Stimulated activated CD8-positive, alpha-beta memory T cell treated with anti-CD3 and anti-CD28 coated beads, Interleukin-4, amount 100 ng/mL, for 1 hour (primary cell): ENCODE measurements around the gene SDR42E2.
"Not testable (repeated sequence)": the region's sequence is repeated elsewhere in the genome, so short reads cannot be mapped to it uniquely, and the experiment has no call there.

ENCODE experiments used
- DNase-seq, 2 donors: peaks; one replicate each; pipeline ENCODE4 v3.0.0-alpha.2; 2020; ENCODE audit warnings: low read depth in 2 of 2, low spot score in 1 of 2

Gene SDR42E2

DNA sequence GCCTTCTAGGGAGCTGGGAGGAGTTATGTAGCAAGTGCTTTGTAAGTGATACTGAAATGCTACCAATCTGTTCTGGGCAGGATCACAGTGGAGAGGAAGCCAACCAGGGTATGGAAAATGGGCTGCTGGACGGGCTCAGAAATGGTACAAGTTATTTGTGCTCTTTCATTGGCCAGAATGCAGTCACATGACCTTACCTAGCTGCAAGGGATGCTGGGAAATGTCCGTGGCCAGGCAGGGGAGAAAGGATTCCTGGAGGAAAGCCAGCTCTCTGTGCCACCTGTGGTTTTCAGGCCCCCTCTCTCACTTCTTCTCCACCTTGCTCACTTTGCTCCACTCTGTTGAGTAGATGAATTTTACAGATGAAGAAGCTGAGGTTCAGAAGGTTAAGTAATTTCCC lies 48.5 kb downstream of the SDR42E2 start:
- no peak for DNase-seq

DNA sequence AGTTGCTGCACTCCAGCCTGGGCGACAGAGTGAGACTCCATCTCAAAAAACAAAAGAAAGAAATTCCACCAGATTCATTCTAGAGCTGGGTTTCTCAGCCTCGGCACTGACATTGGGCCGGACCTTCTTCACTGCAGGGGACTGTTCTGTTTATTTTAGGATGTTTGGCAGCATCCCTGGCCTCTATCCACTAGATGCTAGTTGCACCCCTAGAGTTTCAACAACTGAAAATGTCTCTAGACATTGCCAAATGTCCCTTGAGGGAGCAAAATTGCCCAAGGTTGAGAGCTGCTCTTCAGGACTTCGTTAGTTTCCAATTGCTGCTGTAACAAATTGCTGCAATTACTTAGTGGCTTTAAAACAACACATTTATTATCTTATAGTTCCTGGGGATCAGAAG lies 50.9 kb downstream of the SDR42E2 start:
- DNase-seq: no peak

DNA sequence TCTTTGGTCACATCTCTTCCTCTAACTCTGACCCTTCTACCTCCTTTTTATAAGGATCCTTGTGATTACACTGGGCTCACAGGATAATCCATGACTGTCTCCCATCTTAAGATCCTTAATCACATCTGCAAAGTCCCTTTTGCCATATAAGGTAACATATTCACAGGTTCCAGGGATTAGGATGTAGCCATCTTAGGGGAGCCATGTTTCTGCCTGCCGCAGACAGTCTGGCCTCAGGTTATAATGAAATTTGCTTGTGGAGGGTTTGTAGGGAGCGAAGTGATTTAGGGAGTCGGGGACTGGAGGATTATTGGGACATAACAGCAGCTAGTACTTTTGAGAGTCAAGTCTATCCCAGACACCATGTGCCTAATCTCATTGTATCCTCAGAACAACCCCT lies 51.5 kb downstream of the SDR42E2 start:
- no peak for DNase-seq

DNA sequence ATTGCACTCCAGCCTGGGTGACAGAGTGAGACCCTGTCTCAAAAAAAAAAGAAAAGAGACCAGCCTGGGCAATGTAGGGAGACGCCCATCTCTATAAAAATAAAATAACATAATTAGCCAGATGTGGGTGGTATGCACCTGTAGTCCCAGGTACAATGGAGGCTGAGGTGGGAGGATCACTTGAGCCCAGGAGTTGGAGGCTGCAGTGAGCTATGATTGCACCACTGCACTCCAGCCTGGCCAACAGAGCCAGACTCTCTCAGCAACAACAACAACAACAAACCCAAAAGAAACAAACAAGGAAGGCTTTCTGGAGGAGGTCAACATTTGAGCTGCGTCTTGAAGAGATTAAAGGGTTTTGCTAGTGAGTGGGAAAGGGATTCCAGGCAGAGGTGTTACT lies 52.1 kb downstream of the SDR42E2 start:
- DNase-seq: no peak

DNA sequence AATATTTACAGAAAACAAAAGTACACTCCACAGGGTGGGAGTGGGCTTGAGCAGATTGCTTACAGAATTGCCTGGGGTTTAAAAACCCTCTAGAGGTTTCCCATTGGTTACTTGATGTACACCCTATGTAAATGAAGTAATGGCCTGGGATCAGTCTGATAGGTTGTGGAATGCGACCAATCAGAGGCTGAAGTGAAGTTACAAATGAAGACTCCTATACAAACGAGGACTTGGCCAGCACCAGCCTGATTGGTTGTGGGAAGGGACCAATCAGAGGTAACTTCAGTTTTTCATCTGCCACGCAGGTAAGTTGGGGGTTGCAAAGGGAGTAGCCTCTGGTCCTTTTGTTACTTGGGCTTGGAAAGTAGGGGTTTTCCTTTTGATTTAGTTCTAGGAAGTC lies 52.6 kb downstream of the SDR42E2 start:
- DNase-seq: no peak

DNA sequence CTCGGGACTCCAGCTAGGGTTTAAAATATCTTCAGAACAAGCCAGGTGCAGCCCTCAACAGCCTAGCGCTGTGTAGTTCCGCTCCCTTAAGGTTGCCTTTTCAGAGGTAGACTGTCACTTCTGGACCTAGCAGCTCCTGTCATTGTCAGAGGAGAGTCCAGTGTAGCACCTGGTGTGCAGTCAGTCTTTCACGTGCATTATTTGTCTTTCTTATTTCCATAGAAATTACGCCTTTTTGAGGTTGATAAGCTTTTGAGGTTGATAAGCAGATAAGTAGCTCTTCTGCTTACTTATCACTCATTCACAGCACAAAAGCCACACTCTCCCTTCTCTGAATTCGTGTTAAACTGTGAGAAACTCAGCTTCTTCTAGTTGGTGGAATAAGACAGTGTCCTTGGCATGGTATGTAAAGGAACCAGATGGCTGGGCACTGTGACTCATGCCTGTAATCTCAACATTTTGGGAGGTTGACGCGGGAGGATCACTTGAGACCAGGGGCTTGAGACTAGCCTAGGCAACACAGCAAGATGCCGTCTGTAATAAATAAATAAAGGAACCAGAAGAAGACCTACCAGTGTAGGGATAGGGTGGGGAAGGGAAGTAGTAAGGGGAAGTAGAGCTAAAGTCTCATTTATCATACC lies 54.0 kb downstream of the SDR42E2 start:
- no peak for DNase-seq

DNA sequence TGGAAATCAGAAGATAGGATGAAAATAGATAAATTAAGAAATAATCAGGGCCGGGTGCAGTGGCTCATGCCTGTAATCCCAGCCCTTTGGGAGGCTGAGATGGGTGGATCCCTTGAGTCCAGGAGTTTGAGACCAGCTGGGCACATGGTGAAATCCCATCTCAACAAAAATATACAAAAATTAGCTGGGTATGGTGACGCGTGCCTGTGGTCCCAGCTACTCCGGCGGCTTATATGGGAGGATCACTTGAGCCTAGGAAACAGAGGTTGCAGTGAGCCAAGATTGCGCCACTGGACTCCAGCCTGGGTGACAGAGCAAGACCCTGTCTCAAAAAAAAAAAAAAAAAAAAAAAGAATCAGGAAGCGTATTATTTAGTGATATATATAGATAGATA lies 54.5 kb downstream of the SDR42E2 start:
- DNase-seq: not testable (repeated sequence)

DNA sequence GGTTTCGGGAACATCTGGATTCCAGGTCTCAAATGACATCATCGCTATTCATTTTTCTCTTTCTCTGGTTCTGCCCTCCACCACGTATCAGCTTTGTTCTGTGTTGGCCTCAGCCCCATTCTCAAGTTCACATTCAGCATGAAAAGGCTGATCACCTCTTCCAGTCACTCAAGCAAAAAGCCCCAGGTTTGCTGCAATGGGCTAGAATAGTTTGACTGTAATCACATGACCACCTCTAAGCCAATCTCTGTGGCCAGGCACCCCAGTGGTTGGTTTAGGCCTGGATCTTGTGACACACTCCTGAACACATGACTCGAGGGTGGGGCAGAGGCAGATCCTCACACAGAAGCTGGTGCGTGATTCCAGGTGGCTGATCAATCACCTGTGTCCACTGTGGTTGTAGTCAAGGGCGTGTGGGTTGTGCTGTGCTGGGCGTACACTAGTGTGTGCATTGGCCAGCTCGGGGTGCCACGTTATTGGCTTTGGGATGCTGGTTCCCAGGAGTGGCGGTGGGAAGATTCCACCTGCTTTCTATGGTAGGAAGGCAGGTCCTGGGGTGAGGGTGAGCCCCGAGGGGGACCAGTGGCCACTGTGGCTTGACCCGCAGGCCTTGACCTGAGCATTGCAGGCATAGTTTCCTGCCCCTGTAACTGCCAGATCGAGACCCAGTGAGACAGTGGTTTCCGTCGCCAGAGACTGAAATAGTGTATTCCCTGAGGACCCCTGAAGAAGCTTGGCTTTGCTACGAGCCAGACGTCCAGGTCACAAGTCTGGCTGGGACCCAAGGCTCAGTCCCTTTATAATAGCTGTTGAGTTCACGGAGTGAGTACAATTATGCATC lies 55.8 kb downstream of the SDR42E2 start:
- no peak for DNase-seq

DNA sequence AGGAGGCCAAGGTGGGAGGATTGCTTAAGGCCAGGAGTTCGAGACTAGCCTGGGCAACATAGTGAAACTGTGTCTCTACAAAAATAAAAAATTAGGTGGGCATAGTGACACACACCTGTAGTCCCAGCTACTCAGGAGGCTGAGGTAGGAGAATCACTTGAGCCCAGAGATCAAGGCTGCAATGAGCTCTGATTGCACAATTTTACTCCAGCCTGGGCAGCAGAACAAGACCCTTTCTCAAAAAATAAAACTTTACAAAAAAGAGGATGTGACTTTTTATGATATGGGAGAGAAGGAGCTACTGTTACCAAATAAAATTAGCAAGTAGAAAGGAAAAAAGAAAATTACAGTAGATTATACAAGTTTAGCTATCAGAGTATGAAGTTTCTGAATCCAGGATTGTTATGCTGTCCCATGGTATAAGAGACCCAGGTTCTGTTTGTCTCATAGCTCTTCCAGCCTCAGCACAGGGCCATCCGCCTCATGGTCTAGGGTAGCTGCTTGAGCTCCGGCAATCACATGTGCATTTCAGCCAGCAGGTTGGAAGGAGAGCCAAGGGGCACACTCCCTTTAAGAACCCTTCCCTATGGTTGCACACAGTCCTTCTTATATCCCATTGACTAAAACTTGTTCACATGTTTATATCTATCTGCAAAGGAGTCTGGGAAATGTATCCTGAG lies 57.2 kb downstream of the SDR42E2 start:
- DNase-seq: no peak

DNA sequence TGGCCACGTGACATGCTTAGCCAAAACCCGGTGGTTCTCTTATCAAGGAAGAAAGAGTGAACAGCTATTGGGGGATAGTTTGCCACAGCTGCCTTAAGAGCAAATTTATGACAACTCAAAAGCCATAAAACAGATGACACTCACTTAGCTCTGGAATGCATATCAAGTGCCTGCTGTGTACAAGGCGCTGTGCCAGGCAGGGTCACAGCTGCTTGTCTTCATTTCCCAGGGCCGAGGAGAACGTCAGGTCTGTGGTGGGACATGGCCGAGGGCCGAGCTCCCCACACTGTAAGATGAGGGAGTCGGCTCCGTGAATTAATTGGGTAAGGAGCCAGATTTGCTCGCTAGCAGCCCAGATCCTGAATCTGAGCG lies 57.7 kb downstream of the SDR42E2 start:
- DNase-seq: no peak

DNA sequence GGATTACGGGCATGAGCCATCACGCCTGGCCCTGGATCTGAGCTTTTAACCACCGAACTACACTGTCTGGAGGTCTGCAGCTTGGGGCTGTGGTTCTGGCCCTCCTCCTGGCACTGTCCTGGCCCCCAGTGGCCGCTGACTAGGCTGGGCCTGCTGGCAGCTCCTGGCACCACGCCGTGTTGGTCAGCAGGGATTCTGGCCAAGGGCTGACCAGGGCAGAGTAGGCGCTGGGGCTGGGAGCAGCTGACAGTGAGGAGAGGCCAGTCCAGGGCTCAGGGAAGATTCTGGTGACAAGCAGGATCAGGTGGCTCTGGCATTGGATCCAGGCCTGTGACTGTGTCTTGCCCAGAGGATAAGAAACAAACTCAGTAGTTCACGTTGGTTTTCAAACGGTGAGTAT lies 58.4 kb downstream of the SDR42E2 start:
- no peak for DNase-seq

DNA sequence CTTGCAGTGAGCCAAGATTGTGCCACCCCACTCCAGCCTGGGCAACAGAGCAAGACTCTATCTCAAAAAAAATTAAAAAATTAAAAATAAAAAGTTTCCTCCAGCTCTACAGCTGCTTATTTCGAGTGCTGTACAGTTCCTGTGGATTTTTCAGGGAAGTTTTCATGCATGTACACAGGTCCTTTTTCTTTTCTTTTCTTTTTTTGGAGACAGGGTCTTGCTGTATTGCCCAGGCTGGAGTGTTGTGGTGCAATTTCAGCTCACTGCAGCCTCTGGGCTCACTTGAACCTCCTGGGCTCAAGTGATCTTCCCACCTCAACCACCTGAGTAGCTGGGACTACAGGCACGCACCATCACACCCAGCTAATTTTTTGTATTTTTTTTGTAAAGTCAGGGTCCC lies 59.7 kb downstream of the SDR42E2 start:
- no peak for DNase-seq

DNA sequence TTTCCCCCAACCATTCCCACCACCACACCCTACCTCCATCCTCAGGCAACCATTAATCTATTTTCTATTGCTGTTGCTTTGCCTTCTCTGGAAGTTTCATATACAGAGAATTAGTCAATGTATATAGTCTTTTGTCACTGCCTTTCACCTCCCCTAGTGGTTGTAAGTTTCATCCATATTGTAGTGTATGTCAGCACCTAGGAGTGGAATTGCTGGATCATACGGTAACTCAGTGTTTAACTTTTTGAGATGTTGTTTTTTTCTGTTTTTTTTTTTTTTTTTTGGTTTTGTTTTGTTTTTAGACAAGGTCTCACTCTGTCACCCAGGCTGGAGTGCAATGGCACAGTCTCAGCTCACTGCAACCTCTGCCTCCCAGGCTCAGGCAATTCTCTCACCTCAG lies 60.7 kb downstream of the SDR42E2 start:
- no peak for DNase-seq

DNA sequence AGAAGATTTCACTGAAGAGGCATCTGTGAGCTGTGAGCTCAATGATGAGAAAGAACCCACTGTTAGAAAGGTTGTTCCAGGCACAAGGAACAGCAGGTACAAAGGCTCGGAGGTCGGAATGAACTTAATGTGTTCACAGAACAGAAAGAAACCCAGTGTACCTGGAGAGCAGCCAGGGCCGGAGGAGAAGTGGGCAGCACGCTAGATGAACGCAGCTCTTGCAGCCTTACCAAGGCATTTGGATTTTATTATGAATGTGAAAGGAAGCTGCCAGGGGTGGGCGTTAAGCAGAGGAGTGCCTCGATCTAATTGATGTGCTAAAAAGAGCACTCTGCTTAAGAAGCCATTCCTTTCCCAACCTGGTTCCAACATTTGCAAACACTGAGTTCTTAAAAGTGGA lies 62.8 kb downstream of the SDR42E2 start:
- no peak for DNase-seq

DNA sequence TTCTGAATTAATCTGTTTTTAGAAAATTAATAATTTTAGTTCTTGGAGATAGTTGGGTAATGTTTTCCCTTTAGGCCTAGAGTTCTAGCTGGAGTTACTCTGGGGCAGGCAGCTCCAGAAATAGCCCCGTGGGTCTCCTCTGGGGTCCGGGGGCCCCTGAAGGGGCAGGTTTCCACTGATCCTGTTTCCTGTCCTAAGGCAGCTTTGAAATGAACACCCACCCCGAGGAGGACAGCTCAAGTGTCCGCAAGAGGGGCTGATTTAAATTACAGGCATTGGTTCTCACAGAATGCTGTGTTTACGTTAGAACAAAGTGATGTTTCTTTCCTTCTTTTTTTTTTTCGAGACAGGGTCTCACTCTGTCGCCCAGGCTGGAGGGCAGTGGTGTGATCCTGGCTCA lies 67.6 kb downstream of the SDR42E2 start:
- DNase-seq: no peak

DNA sequence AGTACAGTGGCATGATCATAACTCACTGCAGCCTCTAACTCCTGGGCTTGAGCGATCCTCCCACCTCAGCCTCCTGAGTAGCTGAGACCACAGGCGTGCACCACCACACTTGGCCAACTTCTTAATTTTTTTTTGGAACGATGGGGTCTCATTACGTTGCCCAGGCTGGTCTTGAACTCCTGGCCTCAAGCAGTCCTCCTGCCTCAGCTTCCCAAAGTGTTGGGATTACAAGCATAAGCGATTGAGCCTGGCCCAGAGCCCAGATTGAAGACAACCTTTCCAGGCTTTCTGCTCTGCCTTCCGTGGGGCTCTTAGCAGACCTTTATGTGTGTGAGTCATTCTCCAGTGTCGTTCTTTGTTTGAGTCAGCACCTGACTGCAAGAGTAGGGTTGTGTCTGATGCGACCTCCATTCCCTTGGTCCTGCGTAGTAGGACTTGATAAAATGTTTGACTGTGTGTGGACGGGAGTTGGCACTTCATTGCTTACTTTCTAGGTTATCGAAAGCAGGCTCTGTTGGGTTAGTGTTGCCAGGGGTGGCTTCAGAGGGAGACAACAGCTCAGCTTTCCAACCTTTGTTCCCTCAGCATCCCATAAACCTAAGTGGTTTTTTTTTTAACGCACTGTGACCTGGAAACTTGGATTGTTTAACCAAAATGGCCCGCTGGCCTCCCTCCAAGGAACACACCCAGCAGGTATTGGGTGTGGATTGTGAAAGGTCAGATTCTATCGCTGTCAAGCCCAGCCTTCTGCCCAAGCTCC lies 70.2 kb downstream of the SDR42E2 start:
- DNase-seq: no peak

DNA sequence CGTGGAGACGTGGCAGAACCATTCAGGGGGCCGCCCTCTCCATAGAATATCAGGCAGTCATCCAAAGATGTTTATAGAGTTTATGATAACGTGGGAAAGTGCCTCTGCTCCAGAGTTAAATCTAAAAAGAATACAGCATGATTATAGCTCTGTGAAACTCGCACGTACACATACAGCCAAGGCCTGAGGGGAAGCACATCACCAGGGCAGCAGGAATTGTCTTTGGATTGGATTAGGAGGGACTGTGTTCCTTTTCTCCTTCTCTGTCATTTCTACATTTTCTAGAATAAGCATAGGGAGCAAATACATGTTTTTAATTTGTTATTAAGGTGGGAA lies 70.7 kb downstream of the SDR42E2 start:
- DNase-seq: no peak

DNA sequence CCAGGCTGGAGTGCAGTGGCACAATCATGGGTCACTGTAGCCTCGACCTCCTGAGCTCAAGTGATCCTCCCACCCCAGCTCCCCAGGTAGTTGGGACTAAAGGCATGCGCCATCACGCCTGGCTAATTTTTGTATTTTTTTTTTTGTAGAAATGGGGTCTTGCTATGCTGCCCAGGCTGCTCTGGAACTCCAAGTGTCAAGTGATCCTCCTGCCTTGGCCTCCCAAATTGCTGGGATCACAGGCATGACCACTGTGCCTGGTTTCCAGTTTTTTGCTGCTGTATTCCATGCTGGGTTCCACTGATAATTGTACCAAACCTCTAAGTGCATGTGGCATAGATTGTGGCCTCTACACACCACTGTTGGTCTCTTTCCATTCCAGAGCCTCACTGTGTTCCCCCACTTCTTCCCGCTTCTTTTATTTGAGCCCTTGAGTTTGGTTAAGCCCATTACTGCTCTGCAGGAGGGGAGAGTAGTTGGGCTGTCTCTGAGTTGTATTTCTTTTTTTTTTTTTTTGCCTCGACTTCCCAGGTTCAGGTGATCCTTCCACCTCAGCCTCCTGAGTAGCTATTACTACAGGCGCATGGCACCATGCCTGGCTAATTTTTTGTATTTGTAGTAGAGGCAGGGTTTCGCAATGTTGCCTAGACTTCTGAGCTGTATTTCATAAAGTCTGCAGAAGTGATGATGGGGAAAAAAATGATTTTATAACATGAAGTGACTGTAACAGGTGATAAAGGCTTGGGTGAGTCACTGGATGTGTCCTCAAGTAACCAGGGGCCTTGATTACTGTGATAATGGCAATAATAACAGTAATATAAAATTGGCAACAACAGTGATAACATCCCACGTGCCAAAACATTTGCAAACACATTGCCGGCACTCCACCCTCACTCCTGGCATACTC lies 73.8 kb downstream of the SDR42E2 start:
- DNase-seq: no peak

DNA sequence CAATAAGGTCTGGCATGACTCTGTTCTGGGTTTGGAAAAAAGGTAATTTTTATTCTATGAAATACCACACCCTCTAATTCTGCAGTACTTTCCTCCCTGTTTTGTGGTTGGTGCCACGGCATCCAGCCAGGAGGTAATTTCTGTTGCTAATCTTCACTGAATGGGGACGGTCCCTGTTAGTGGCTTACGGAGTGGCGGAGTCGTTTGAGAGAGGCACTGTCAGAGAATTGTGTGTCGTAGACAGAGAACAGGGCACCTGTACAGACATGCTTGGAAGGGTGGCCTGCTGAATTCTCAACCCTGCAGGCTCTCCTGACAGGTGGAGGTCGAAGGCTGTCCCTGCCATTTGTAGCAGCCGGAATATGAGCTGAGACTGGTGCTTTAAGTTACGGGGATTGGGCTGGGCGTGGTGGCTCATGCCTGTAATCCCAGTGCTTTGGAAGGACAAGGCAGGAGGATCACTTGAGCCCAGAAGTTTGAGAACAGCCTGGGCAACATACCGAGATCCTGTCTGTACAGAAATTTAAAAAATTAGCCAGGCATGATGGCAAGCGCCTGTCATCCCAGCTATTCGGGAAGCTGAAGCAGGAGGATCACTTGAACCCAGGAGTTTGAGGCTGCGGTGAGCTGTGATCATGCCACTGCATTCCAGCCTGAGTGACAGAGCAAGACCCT lies 77.0 kb downstream of the SDR42E2 start:
- no peak for DNase-seq

DNA sequence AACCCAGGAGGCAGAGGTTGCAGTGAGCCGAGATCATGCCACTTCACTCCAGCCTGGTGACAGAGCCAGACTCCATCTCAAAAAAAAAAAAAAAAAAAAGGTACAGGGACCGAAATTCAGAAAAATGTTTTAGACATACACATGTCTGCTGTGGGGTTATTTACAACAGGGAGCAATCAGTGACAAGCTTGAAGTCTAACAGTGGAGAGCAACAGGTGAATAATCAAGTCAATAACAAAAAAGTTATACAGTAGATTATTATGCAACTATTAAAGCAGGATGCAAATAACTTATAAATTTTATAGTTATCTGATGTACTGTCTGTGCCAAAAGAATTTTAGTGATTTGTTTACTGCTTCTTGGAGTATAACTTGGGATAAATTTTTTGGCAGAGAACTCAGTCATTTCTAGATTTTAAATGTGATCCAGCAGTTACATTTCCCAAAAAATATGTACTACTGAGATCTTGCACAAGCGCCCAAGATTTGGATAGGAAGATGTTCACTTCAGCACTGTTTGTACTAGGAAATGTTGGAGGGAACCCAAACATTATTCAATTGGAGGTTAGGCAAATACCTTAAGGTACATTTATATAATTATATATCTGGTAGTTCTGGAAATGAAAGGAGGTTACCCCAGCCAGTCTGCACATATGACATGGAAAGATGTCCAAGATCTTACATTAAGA lies 77.9 kb downstream of the SDR42E2 start:
- DNase-seq: no peak
